Fibroblast of lung (primary cell): ENCODE results near the gene BCL2L13. TPM values are rescaled to one million over a fixed set of nuclear protein-coding genes. Genes with fewer than 3 reads are reported as not detected.

Experiments
- DNase-seq, 2 donors: peaks; one replicate each; pipeline versions ENCODE4 v3.0.0 to v3.0.0-alpha.2; 2010; ENCODE audit warnings: low read depth in 2 of 2
- H2AFZ ChIP-seq: 2 replicates; pipeline ENCODE4 v1.5.1; 2012; ENCODE audit warnings: low read length, control low read depth, inconsistent platforms
- H3K27ac ChIP-seq: 2 replicates; pipeline ENCODE4 v1.5.1; 2011; ENCODE audit warnings: low read length, control low read depth; ENCODE audit not compliant: insufficient read depth
- H3K27me3 ChIP-seq: 2 replicates; pipeline ENCODE4 v1.5.1; 2011; ENCODE audit warnings: mild to moderate bottlenecking, low read length; ENCODE audit not compliant: control insufficient read depth, insufficient read depth
- H3K36me3 ChIP-seq: 2 replicates; pipeline ENCODE4 v1.5.1; 2011; ENCODE audit warnings: low read length; ENCODE audit not compliant: control insufficient read depth, insufficient read depth
- H3K4me1 ChIP-seq: 2 replicates; pipeline ENCODE4 v1.5.1; 2011; ENCODE audit warnings: low read length; ENCODE audit not compliant: control insufficient read depth, insufficient read depth; ENCODE audit errors: extremely low read depth
- H3K4me2 ChIP-seq: 2 replicates; pipeline ENCODE4 v1.5.1; 2011; ENCODE audit warnings: low read length, control low read depth; ENCODE audit not compliant: insufficient read depth; ENCODE audit errors: extremely low read depth
- H3K4me3 ChIP-seq, 4 experiments: fragments of 200-600 bp in 1 of 4; sonication (generic) in 1 of 4; replicated peaks in 1 of 4; 2 replicates each; pipeline ENCODE4 v1.5.1; 2011 to 2016; ENCODE audit warnings: low read length in 4 of 4, low read depth in 3 of 4, mild to moderate bottlenecking in 3 of 4, control low read depth in 2 of 4, inconsistent platforms in 1 of 4, mixed read lengths in 1 of 4; ENCODE audit not compliant: insufficient read depth in 1 of 4; ENCODE audit errors: control extremely low read depth in 1 of 4
- H3K79me2 ChIP-seq: 2 replicates; pipeline ENCODE4 v1.5.1; 2012; ENCODE audit warnings: mild to moderate bottlenecking, low read length, inconsistent platforms; ENCODE audit not compliant: control insufficient read depth, insufficient read depth
- H3K9ac ChIP-seq: 2 replicates; pipeline ENCODE4 v1.5.1; 2011; ENCODE audit warnings: mild to moderate bottlenecking, low read length, control low read depth; ENCODE audit not compliant: insufficient read depth
- H3K9me3 ChIP-seq: 2 replicates; pipeline ENCODE4 v1.5.1; 2012; ENCODE audit warnings: low read depth, low read length; ENCODE audit not compliant: control insufficient read depth, insufficient read depth
- H4K20me1 ChIP-seq: 2 replicates; pipeline ENCODE4 v1.5.1; 2011; ENCODE audit warnings: low read length; ENCODE audit not compliant: control insufficient read depth, insufficient read depth; ENCODE audit errors: extremely low read depth
- CTCF ChIP-seq, 2 donors: IDR thresholded peaks in 1 of 2; conservative IDR thresholded peaks in 1 of 2; 1 replicate in 1 of 2; 2 replicates in 1 of 2; pipeline ENCODE4 v1.5.1; 2011 to 2012; ENCODE audit warnings: low read length in 2 of 2, control low read depth in 1 of 2, inconsistent platforms in 1 of 2, low read depth in 1 of 2, mild to moderate bottlenecking in 1 of 2
- EZH2 ChIP-seq: IDR thresholded peaks from 2 replicates; pipeline ENCODE4 v1.5.1; 2012; ENCODE audit warnings: low read length, control low read depth, mild to moderate bottlenecking; ENCODE audit errors: missing control alignments
- polyA plus RNA-seq, 2 donors: library from polyadenylated mRNA; depleted of rRNA in 1 of 2; stranded (reverse) in 1 of 2; unstranded in 1 of 2; fragments of >200 nt; gene quantifications; 2 replicates each; pipeline ENCODE4 v1.2.1, GENCODE V29; 2011 to 2012; ENCODE audit warnings: missing spikeins in 1 of 2
- total RNA-seq: library from RNA; depleted of rRNA; stranded (reverse); fragments of >200 nt; gene quantifications from 2 replicates; pipeline ENCODE4 v1.2.1, GENCODE V29; 2014

Gene BCL2L13
- total and polyA plus RNA-seq, 2 donors (not counting 1 experiment from before 2014, with no cell fraction given): 65.1 to 76.8 TPM

- Histone ChIP-seq H3K9me3 (no peaks in the 10 kb centered on the region), H4K20me1 (no peaks in the 10 kb centered on the region), H3K4me2 (no peak overlapping the region), H3K4me3 (no peak overlapping the region), H3K27ac (no peak overlapping the region), H3K27me3 (no peaks in the 10 kb centered on the region), H3K79me2 (no peaks in the 10 kb centered on the region), H3K36me3 (no peaks in the 10 kb centered on the region), H3K4me1 (no peaks in the 10 kb centered on the region), H3K9ac (no peak overlapping the region), H2AFZ (no peak overlapping the region)
- DNase-seq: no peak
- TF ChIP-seq CTCF (conservative IDR thresholded peaks at IDR 0.05 in 1 of 2, IDR thresholded peaks at IDR 0.05 in 1 of 2; ENCODE audit: low read depth in 1 of 2, low read length in 2 of 2) (no peak), EZH2 (no peak)
Observed at GRCh38 chr22:17698948-17699347, 60.4 kb downstream of the BCL2L13 start.

GRCh38 chr22:17699696-17700340, 61.3 kb downstream of the BCL2L13 start:
- Histone ChIP-seq H3K27ac (no peak overlapping the region), H3K9ac (no peak overlapping the region), H3K9me3 (no peaks in the 10 kb centered on the region), H3K79me2 (no peaks in the 10 kb centered on the region), H3K36me3 (no peaks in the 10 kb centered on the region), H4K20me1 (no peaks in the 10 kb centered on the region), H2AFZ (no peak overlapping the region), H3K4me3 (no peak overlapping the region), H3K27me3 (no peaks in the 10 kb centered on the region), H3K4me1 (no peaks in the 10 kb centered on the region), H3K4me2 (no peak overlapping the region)
- no peak for DNase-seq
- TF ChIP-seq EZH2: no peak

GRCh38 chr22:17700778-17701177, 62.2 kb downstream of the BCL2L13 start:
- Histone ChIP-seq H4K20me1 (no peaks in the 10 kb centered on the region), H3K9me3 (no peaks in the 10 kb centered on the region), H3K9ac (no peak overlapping the region), H2AFZ (no peak overlapping the region), H3K79me2 (no peaks in the 10 kb centered on the region), H3K4me1 (no peaks in the 10 kb centered on the region), H3K36me3 (no peaks in the 10 kb centered on the region), H3K4me3 (no peak overlapping the region), H3K27ac (no peak overlapping the region), H3K27me3 (no peaks in the 10 kb centered on the region), H3K4me2 (no peak overlapping the region)
- TF ChIP-seq EZH2 (no peak), CTCF (conservative IDR thresholded peaks at IDR 0.05 in 1 of 2, IDR thresholded peaks at IDR 0.05 in 1 of 2; ENCODE audit: low read depth in 1 of 2, low read length in 2 of 2) (no peak)
- DNase-seq: no peak
